HepG2 (cell line): ENCODE measurements around the gene RERE. TPM values are rescaled to one million over a fixed set of nuclear protein-coding genes. Genes with fewer than 3 reads are reported as not detected.

Experiments
- ATAC-seq: fragments of 200-7000 bp; cut with Tn5 transposase; 3 replicates; pipeline ENCODE4 v1.9.1; 2020; ENCODE audit warnings: mild to moderate bottlenecking, moderate library complexity
- BruUV-seq: library from RNA; stranded (reverse); fragments of 400-500 nt; replicated peaks from 2 replicates; lab custom pipeline; 2021; lab: Mats Ljungman, UMichigan
- CTCF ChIA-PET: fragments of 300-600 bp; formaldehyde crosslinking; extraction: SDS; loops from one replicate; lab custom pipeline; 2021; ENCODE audit warnings: low total read pairs, inconsistent platforms, low intra/inter-chr PET ratio; lab: Yijun Ruan, JAX
- POLR2A ChIA-PET: fragments of 350-600 bp; sonication (Branson Sonifier 250); formaldehyde crosslinking; loops from one replicate; lab custom pipeline; 2020; ENCODE audit warnings: antibody characterized with exemption, inconsistent platforms; lab: Yijun Ruan, JAX
- DNase-seq: peaks from one replicate; pipeline ENCODE4 v3.0.0-alpha.2; 2015; ENCODE audit warnings: low spot score
- FAIRE-seq: peaks from 3 replicates; lab custom pipeline; 2011; peaks lifted over from hg19 to GRCh38; lab: Jason Lieb, UNC
- H2AFZ ChIP-seq: one replicate; pipeline ENCODE4 v1.6.1; 2011; ENCODE audit warnings: low read length, inconsistent platforms
- H3K27ac ChIP-seq: fragments of 300-600 bp; 3 replicates; pipeline ENCODE4 v1.8.0; 2011; ENCODE audit warnings: mixed run types, mild to moderate bottlenecking, mixed read lengths, low read length, inconsistent platforms; ENCODE audit not compliant: insufficient read depth; ENCODE audit errors: extremely low read length
- H3K27me3 ChIP-seq, 2 experiments: fragments of 200-600 bp in 1 of 2; 2 replicates in 1 of 2; 3 replicates in 1 of 2; pipeline versions ENCODE4 v1.6.0 to v1.8.0; 2011; ENCODE audit warnings: low read length in 2 of 2, mild to moderate bottlenecking in 2 of 2, moderate library complexity in 2 of 2, inconsistent platforms in 1 of 2; ENCODE audit not compliant: insufficient read depth in 2 of 2, control insufficient read depth in 1 of 2
- H3K36me3 ChIP-seq, 2 experiments: fragments of 200-600 bp in 1 of 2; replicated peaks in 1 of 2; 2 replicates in 1 of 2; 3 replicates in 1 of 2; pipeline versions ENCODE4 v1.5.1 to v1.8.0; 2011; ENCODE audit warnings: low read length in 2 of 2, inconsistent platforms in 1 of 2; ENCODE audit not compliant: insufficient read depth in 2 of 2, control insufficient read depth in 1 of 2
- H3K4me1 ChIP-seq: 2 replicates; pipeline ENCODE4 v1.5.1; 2012; ENCODE audit warnings: low read length, inconsistent platforms; ENCODE audit not compliant: insufficient read depth
- H3K4me2 ChIP-seq: 2 replicates; pipeline ENCODE4 v1.6.0; 2011; ENCODE audit warnings: low read depth, low read length, inconsistent platforms
- H3K4me3 ChIP-seq, 3 experiments: fragments of 200-600 bp in 1 of 3; sonication (generic), shearing (Covaris generic) in 1 of 3; replicated peaks in 1 of 3; 2 replicates each; pipeline ENCODE4 v1.5.1; 2011 to 2016; ENCODE audit warnings: low read length in 3 of 3, inconsistent platforms in 2 of 3, low read depth in 2 of 3, mild to moderate bottlenecking in 2 of 3, control low read depth in 1 of 3, mixed read lengths in 1 of 3; ENCODE audit not compliant: insufficient read depth in 1 of 3
- H3K79me2 ChIP-seq: one replicate; pipeline ENCODE4 v1.6.1; 2011; ENCODE audit warnings: low read length, inconsistent platforms; ENCODE audit not compliant: insufficient read depth
- H3K9ac ChIP-seq: 2 replicates; pipeline ENCODE4 v1.6.0; 2011; ENCODE audit warnings: mild to moderate bottlenecking, low read depth, low read length, inconsistent platforms; ENCODE audit not compliant: insufficient read depth
- H3K9me3 ChIP-seq: 2 replicates; pipeline ENCODE4 v1.5.1; 2012; ENCODE audit warnings: mild to moderate bottlenecking, low read length
- H4K20me1 ChIP-seq: 2 replicates; pipeline ENCODE4 v1.6.0; 2011; ENCODE audit warnings: inconsistent platforms, mild to moderate bottlenecking, low read length, moderate library complexity; ENCODE audit not compliant: insufficient read depth
- KLF9 ChIP-seq: IDR thresholded peaks from 2 replicates; pipeline ENCODE4 v1.6.1; 2016; ENCODE audit warnings: low read depth
- MAF1 ChIP-seq: sonication (generic); formaldehyde crosslinking; IDR thresholded peaks from 2 replicates; pipeline ENCODE4 v1.5.0; 2020; ENCODE audit warnings: missing genetic modification reagents, borderline replicate concordance
- ZFP41 ChIP-seq: sonication (generic); formaldehyde crosslinking; IDR thresholded peaks from 2 replicates; pipeline ENCODE4 v1.4.0; 2020; ENCODE audit warnings: mild to moderate bottlenecking, missing genetic modification reagents, borderline replicate concordance
- ZNF772 ChIP-seq: sonication (generic); formaldehyde crosslinking; IDR thresholded peaks from 2 replicates; pipeline ENCODE4 v1.5.0; 2020; ENCODE audit warnings: mild to moderate bottlenecking, missing genetic modification reagents
- WGBS: methylation state at CpG from one replicate; pipeline ENCODE4 v1.1.6; 2017; ENCODE audit warnings: low lambda C conversion rate; 5-methylcytosine and 5-hydroxymethylcytosine counted together
- in situ Hi-C: cut with HindIII; loops from 2 replicates; pipeline ENCODE4 v1.10.0; 2017; ENCODE audit warnings: low pct_unique_long_range_greater_than_20kb; ENCODE audit not compliant: extremely low pct_ligation_motif_present
- intact Hi-C: fragments of 100-400 bp; cut with micrococcal nuclease; formaldehyde crosslinking; loops from one replicate; pipeline ENCODE4 v1.10.0; 2022; ENCODE audit not compliant: unreplicated experiment
- polyA plus RNA-seq, 8 experiments: library from polyadenylated mRNA; depleted of rRNA in 3 of 8; stranded (reverse) in 7 of 8; unstranded in 1 of 8; fragments of >200 nt; fragmentation: Illumina TruSeq in 4 of 8; extraction: Trizol in 4 of 8; gene quantifications; 2 replicates each; pipeline versions ENCODE4 v1.2.1 to v1.2.3, GENCODE V29; 2011 to 2016; ENCODE audit warnings: low read depth in 4 of 8, missing spikeins in 1 of 8, mixed read lengths in 1 of 8; ENCODE audit not compliant: insufficient read depth in 1 of 8
- total RNA-seq, 5 experiments: library from RNA; depleted of rRNA; stranded (reverse); fragments of >200 nt; fragmentation: Illumina TruSeq; extraction: Trizol; gene quantifications; 2 replicates each; pipeline ENCODE4 v1.2.3, GENCODE V29; 2016; ENCODE audit warnings: low read depth in 1 of 5
- TF ChIP-seq, protein P1 (sequence below): sonication (generic); formaldehyde crosslinking; IDR thresholded peaks from 2 replicates; pipeline ENCODE4 v1.4.0; 2020; ENCODE audit warnings: missing genetic modification reagents

The RERE gene
- total and polyA plus RNA-seq, 2 of the 13 experiments (the other 11 are each of a cell fraction or from before 2014, with no cell fraction given): 18.3 to 21.9 TPM

DNA sequence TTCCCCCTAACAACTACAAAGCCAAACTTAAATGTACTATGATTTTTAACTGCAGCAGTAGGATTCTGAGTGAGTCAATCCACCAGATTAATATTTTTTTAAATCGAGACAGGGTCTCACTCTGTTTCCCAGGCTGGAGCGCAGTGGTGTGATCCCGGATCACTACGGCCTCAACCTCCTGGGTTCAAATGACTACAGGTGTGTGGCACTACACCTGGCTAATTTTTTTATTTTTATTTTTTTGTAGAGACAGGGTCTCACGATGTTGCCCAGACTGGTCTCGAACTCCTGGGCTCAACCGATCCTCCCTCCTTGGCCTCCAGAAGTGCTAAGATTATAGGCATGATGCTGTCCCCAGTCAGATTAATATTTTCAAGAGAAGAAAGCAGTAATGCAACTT is 411.4 kb downstream of the RERE start:
- Histone ChIP-seq H3K9ac (no peak overlapping the region), H3K27ac (no peak overlapping the region), H3K4me2 (no peak overlapping the region), H2AFZ (no peak overlapping the region), H3K4me3 (no peak overlapping the region), H3K79me2 (peaks cover 48% of the 10 kb centered on the region), H3K4me1 (peaks cover 18% of the 10 kb centered on the region), H3K36me3 (peaks cover 18 to 49% of the 10 kb centered on the region in 2 experiments), H3K9me3 (no peaks in the 10 kb centered on the region), H4K20me1 (peaks cover 38% of the 10 kb centered on the region), H3K27me3 (no peaks in the 10 kb centered on the region)
- no TSS peak for BruUV-seq
- 98% methylated on average over 7 of the region's 7 CpGs for WGBS
- ChIA-PET POLR2A (no interaction called here), CTCF (no interaction called here)
- TF ChIP-seq ZFP41 (CRISPR knock-in tag) (no peak), MAF1 (CRISPR knock-in tag) (no peak), KLF9 (CRISPR knock-in tag) (no peak)
- intact Hi-C loops (no loop called here), in situ Hi-C loops (no loop called here)
- no peak for ATAC-seq
- FAIRE-seq: no peak
- DNase-seq: no peak

DNA sequence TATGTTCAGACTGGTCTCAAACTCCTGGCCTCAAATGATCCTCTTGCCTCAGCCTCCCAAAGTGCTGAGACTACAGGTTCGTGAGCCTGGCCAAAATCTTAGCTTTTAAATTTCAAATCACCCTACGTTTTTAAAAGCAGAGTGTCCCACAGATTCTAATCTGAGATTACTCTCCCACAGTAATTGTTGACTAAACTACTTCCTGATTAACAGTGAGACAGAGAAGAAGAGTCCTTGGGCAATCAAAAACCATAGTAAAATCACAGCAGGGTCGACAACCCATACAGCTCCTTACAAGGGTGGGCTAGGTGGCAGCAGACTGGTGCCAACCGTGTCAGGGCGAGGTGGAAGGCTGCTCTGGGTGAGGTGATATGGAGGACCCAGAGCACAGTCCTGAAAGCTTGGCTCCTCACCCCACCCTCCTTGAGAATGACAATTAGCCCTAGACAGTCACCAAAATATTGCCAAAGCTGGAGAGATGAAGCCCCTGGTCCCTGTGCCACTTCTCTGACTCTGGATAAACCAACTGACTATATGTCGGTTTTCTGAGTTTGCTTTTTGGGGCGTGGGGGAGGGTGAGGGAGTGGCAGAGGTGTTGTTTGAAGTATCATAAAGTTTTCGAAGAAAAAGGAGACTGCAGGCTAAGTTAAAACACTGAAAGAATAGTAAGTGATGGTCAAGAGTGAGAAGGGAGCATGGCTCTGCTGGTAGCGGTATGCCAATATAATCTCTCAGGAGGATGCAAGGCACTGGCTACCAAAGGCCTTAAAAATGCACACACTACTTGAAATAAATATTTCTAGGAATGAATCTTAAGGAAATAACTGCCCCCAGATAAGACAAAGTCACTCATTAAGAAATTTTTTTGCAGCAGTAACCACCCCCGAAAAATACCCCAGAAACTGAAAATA is 412.7 kb downstream of the RERE start:
- H3K4me3 ChIP-seq: no peak overlapping the region
- BruUV-seq: no TSS peak
- 95% methylated on average over 10 of the region's 10 CpGs for WGBS
- in situ Hi-C loops (no loop called here), intact Hi-C loops (no loop called here)
- H3K79me2 ChIP-seq: peaks cover 38% of the 10 kb centered on the region
- ChIA-PET POLR2A (no interaction called here), CTCF (no interaction called here)
- H3K27ac ChIP-seq: no peak overlapping the region
- H3K4me1 ChIP-seq: peaks cover 5% of the 10 kb centered on the region
- ATAC-seq (no peak), FAIRE-seq (no peak), DNase-seq (no peak)
- H3K27me3 ChIP-seq: no peaks in the 10 kb centered on the region
- no peak for TF ChIP-seq ZNF772 (CRISPR knock-in tag)
- TF ChIP-seq, protein P1, sequence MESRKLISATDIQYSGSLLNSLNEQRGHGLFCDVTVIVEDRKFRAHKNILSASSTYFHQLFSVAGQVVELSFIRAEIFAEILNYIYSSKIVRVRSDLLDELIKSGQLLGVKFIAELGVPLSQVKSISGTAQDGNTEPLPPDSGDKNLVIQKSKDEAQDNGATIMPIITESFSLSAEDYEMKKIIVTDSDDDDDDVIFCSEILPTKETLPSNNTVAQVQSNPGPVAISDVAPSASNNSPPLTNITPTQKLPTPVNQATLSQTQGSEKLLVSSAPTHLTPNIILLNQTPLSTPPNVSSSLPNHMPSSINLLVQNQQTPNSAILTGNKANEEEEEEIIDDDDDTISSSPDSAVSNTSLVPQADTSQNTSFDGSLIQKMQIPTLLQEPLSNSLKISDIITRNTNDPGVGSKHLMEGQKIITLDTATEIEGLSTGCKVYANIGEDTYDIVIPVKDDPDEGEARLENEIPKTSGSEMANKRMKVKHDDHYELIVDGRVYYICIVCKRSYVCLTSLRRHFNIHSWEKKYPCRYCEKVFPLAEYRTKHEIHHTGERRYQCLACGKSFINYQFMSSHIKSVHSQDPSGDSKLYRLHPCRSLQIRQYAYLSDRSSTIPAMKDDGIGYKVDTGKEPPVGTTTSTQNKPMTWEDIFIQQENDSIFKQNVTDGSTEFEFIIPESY (CRISPR knock-in tag): peak; percentile 57; the same call in 1 of the 2 replicates
- H3K4me2 ChIP-seq: no peak overlapping the region
- H3K9ac ChIP-seq: no peak overlapping the region
- peaks cover 18 to 49% of the 10 kb centered on the region in 2 experiments for H3K36me3 ChIP-seq
- H4K20me1 ChIP-seq: peaks cover 27% of the 10 kb centered on the region
- H3K9me3 ChIP-seq: no peaks in the 10 kb centered on the region
- H2AFZ ChIP-seq: no peak overlapping the region
